OCI-LY3 (cell line): ENCODE measurements around the gene RILPL1.

Experiments used
- EZH2phosphoT487 ChIP-seq: fragments of 200-600 bp; shearing (Covaris generic); IDR thresholded peaks from 2 replicates; pipeline ENCODE4 v1.6.1; 2018; ENCODE audit warnings: antibody characterized with exemption, mixed run types, low read depth
- TF ChIP-seq, protein P1 (sequence below): fragments of 200-600, 300-600 bp; sonication (generic); IDR thresholded peaks from 2 replicates; pipeline ENCODE4 v1.5.1; 2014; ENCODE audit warnings: antibody characterized with exemption, low read length, low read depth

DNA sequence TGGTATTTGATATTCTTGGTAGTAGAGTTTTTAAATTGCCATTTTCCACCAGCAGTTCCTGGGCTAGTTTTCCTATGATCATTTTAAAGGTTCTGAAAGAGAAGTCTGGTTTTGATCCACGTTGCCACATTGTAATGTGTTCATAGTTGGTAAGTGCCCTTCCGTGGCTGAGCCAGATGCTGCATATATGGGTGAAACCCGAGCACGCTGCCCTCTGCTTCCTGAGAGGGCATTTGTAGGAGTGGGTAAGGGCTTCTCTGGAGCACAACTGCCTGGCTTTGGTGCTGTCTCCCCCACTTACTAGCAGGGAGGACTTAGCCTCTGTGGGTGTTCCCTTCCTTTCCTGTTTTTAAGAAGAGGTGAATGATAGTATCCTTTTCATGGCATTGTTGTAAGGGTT, 68.4 kb downstream of the RILPL1 start:
- TF ChIP-seq, protein P1, sequence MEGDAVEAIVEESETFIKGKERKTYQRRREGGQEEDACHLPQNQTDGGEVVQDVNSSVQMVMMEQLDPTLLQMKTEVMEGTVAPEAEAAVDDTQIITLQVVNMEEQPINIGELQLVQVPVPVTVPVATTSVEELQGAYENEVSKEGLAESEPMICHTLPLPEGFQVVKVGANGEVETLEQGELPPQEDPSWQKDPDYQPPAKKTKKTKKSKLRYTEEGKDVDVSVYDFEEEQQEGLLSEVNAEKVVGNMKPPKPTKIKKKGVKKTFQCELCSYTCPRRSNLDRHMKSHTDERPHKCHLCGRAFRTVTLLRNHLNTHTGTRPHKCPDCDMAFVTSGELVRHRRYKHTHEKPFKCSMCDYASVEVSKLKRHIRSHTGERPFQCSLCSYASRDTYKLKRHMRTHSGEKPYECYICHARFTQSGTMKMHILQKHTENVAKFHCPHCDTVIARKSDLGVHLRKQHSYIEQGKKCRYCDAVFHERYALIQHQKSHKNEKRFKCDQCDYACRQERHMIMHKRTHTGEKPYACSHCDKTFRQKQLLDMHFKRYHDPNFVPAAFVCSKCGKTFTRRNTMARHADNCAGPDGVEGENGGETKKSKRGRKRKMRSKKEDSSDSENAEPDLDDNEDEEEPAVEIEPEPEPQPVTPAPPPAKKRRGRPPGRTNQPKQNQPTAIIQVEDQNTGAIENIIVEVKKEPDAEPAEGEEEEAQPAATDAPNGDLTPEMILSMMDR: no peak
- no peak for TF ChIP-seq EZH2phosphoT487
